ENCODE data around the gene CLNK.
A peak's percentile ranks its signal among the peaks of the same experiment; 100 is the strongest.

Gene CLNK

GRCh38 chr4:10701161-10701560 lies 16.6 kb upstream of the CLNK start:
- no peak for DNase-seq

GRCh38 chr4:10698172-10698571 lies 13.6 kb upstream of the CLNK start:
- no peak for DNase-seq

- no peak for DNase-seq
Measured at GRCh38 chr4:10697086-10697485, 12.5 kb upstream of the CLNK start.

GRCh38 chr4:10696253-10696652 lies 11.7 kb upstream of the CLNK start:
- no peak for DNase-seq

GRCh38 chr4:10694828-10695209 lies 10.3 kb upstream of the CLNK start:
- DNase-seq, result no peak

GRCh38 chr4:10694151-10694827 lies 9.7 kb upstream of the CLNK start:
- DNase-seq, result no peak

GRCh38 chr4:10691651-10692050 lies 7.1 kb upstream of the CLNK start:
- no peak for DNase-seq

- DNase-seq, result no peak
Measured at GRCh38 chr4:10690185-10690907, 5.8 kb upstream of the CLNK start.

- DNase-seq, result no peak
Measured at GRCh38 chr4:10688846-10689245, 4.3 kb upstream of the CLNK start.

- no peak for DNase-seq
Measured at GRCh38 chr4:10688022-10688421, 3.5 kb upstream of the CLNK start.

GRCh38 chr4:10687526-10687925 lies 3.0 kb upstream of the CLNK start:
- DNase-seq, result no peak

GRCh38 chr4:10682397-10682796 lies 2.2 kb downstream of the CLNK start:
- no peak for DNase-seq

- DNase-seq, result no peak
Measured at GRCh38 chr4:10677796-10678497, 6.6 kb downstream of the CLNK start.

- no peak for DNase-seq
Measured at GRCh38 chr4:10673817-10674369, 10.7 kb downstream of the CLNK start.

GRCh38 chr4:10672379-10672778 lies 12.2 kb downstream of the CLNK start:
- no peak for DNase-seq

- DNase-seq, result no peak
Measured at GRCh38 chr4:10671799-10672198, 12.8 kb downstream of the CLNK start.

- DNase-seq, result no peak
Measured at GRCh38 chr4:10671366-10671765, 13.2 kb downstream of the CLNK start.

GRCh38 chr4:10670321-10670720 lies 14.2 kb downstream of the CLNK start:
- no peak for DNase-seq

- DNase-seq, result no peak
Measured at GRCh38 chr4:10667701-10668326, 16.8 kb downstream of the CLNK start.

- DNase-seq, result no peak
Measured at GRCh38 chr4:10666616-10667015, 18.0 kb downstream of the CLNK start.

- peak; percentile 10 for DNase-seq
Measured at GRCh38 chr4:10664408-10664807, 20.2 kb downstream of the CLNK start.

GRCh38 chr4:10662937-10663336 lies 21.6 kb downstream of the CLNK start:
- DNase-seq, result peak; percentile 79

- no peak for DNase-seq
Measured at GRCh38 chr4:10661047-10661446, 23.5 kb downstream of the CLNK start.

All from hematopoietic multipotent progenitor cell treated with erythropoietin and hydrocortisone succinate and interleukin-3 and kit ligand, for 8 days (in vitro differentiated cells).